ENCODE measurements around the gene KLHDC4.

DNA sequence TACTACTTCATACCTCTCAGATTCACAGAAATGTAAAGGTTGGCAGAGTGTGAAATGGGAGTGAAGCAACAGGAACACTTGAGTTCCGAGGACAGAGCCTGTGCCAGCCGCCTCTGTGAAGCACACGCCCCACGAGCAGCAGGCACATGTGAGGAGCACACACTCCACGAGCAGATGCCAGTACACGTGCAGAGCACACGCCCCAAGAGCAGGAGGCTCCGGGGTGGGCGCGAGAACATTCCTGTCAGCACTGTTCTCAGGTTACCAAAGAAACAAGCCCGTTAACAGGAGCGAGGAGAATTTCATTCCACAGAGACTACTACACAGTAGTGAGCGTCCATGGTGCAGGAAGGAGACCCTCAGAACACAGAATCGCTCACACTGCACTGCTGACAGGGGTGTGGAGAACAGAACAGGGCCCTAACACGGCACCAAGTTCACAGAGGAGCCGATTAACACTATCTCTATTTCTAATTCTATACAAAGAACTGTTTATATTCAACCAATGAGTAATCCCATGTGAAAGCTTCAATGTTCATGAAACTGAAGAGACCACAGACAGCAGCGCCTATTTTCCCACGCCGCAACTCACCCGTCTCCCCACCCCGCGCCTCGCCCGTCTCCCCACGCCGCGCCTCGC is 40.1 kb downstream of the KLHDC4 start:
- no peak for TF ChIP-seq EP300 (IDR thresholded peaks at IDR 0.05)
- TF ChIP-seq, protein P1, sequence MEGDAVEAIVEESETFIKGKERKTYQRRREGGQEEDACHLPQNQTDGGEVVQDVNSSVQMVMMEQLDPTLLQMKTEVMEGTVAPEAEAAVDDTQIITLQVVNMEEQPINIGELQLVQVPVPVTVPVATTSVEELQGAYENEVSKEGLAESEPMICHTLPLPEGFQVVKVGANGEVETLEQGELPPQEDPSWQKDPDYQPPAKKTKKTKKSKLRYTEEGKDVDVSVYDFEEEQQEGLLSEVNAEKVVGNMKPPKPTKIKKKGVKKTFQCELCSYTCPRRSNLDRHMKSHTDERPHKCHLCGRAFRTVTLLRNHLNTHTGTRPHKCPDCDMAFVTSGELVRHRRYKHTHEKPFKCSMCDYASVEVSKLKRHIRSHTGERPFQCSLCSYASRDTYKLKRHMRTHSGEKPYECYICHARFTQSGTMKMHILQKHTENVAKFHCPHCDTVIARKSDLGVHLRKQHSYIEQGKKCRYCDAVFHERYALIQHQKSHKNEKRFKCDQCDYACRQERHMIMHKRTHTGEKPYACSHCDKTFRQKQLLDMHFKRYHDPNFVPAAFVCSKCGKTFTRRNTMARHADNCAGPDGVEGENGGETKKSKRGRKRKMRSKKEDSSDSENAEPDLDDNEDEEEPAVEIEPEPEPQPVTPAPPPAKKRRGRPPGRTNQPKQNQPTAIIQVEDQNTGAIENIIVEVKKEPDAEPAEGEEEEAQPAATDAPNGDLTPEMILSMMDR (IDR thresholded peaks at IDR 0.05) = no peak
- no peak for TF ChIP-seq POLR2AphosphoS5 (IDR thresholded peaks at IDR 0.05)
